Mesodermal cell (in vitro differentiated cells): ENCODE data around the gene DIRAS3. TPM values are rescaled to one million over a fixed set of nuclear protein-coding genes. Genes with fewer than 3 reads are reported as not detected.
"Not testable (repeated sequence)": the region's sequence is repeated elsewhere in the genome, so short reads cannot be mapped to it uniquely, and the experiment has no call there.

Source experiments
- H3K27ac ChIP-seq: 2 replicates; pipeline ENCODE4 v1.7.0; 2013; ENCODE audit warnings: mild to moderate bottlenecking, low read depth, low read length, moderate library complexity; ENCODE audit not compliant: severe bottlenecking
- H3K36me3 ChIP-seq: 2 replicates; pipeline ENCODE4 v1.7.1; 2013; ENCODE audit warnings: mild to moderate bottlenecking, low read length, moderate library complexity; ENCODE audit not compliant: control insufficient read depth, insufficient read depth
- H3K4me1 ChIP-seq: one replicate; pipeline ENCODE4 v1.7.1; 2013; ENCODE audit warnings: mild to moderate bottlenecking, low read length; ENCODE audit not compliant: insufficient read depth, control insufficient read depth, poor library complexity, severe bottlenecking
- H3K4me3 ChIP-seq: 2 replicates; pipeline ENCODE4 v1.7.0; 2013; ENCODE audit warnings: low read length, control low read depth, mild to moderate bottlenecking; ENCODE audit not compliant: insufficient read depth, poor library complexity, severe bottlenecking; ENCODE audit errors: extremely low read depth
- H3K9me3 ChIP-seq: 2 replicates; pipeline ENCODE4 v1.7.1; 2013; ENCODE audit warnings: mild to moderate bottlenecking, low read length, moderate library complexity; ENCODE audit not compliant: control insufficient read depth
- WGBS, 2 experiments: methylation state at CpG; one replicate each; pipeline ENCODE4 v1.1.5; 2013; ENCODE audit warnings: missing lambda C conversion rate in 2 of 2; ENCODE audit not compliant: insufficient coverage in 2 of 2; 5-methylcytosine and 5-hydroxymethylcytosine counted together
- polyA plus RNA-seq, 2 experiments: library from polyadenylated mRNA; stranded (reverse); fragments of 50-300 nt; gene quantifications; one replicate each; pipeline ENCODE4 v1.2.3, GENCODE V29; 2013

Gene DIRAS3
- 0.77 TPM for polyA plus RNA-seq (2013, experiment 1 of 2)
- 0.51 TPM for polyA plus RNA-seq (2013, experiment 2 of 2)

- H3K4me1 ChIP-seq = no peaks in the 10 kb centered on the region
- H3K36me3 ChIP-seq = no peaks in the 10 kb centered on the region
- H3K9me3 ChIP-seq = no peaks in the 10 kb centered on the region
- WGBS, 2 experiments = 53 to 63% methylated on average over 38 to 42 of the region's 45 CpGs
- H3K4me3 ChIP-seq = peak within 1 kb of the TSS; percentile 20
- H3K27ac ChIP-seq = no peak within 1 kb of the TSS
These were observed at the start of gene DIRAS3 for GRCh38 chr1:68049941-68050878. Gene DIRAS3, minus strand, starts transcription at chr1:68050627. Its CDS starts 3,330 bp downstream, at chr1:68047297.

GRCh38 chr1:68093737-68094136, 43.3 kb upstream of the DIRAS3 start:
- Histone ChIP-seq H3K9me3 (no peaks in the 10 kb centered on the region), H3K4me3 (no peak overlapping the region), H3K4me1 (no peaks in the 10 kb centered on the region), H3K36me3 (no peaks in the 10 kb centered on the region), H3K27ac (no peak overlapping the region)

- Histone ChIP-seq H3K4me3 (no peak overlapping the region), H3K27ac (no peak overlapping the region), H3K36me3 (no peaks in the 10 kb centered on the region), H3K4me1 (no peaks in the 10 kb centered on the region), H3K9me3 (no peaks in the 10 kb centered on the region)
- 93 to 95% methylated on average over 3 to 4 of the region's 4 CpGs for WGBS, 2 experiments
These were observed 36.8 kb upstream of the DIRAS3 start for GRCh38 chr1:68087184-68087583.

GRCh38 chr1:68085752-68086151, 35.3 kb upstream of the DIRAS3 start:
- no peak overlapping the region for H3K4me3 ChIP-seq
- WGBS, 2 experiments = no CpG with 5 or more reads among the region's 1 CpG
- H3K36me3 ChIP-seq = no peaks in the 10 kb centered on the region
- H3K4me1 ChIP-seq = no peaks in the 10 kb centered on the region
- no peak overlapping the region for H3K27ac ChIP-seq
- H3K9me3 ChIP-seq = no peaks in the 10 kb centered on the region

GRCh38 chr1:68083686-68084085, 33.3 kb upstream of the DIRAS3 start:
- WGBS, 2 experiments = 42 to 89% methylated on average over 1 to 2 of the region's 2 CpGs
- Histone ChIP-seq H3K36me3 (no peaks in the 10 kb centered on the region), H3K27ac (no peak overlapping the region), H3K4me1 (no peaks in the 10 kb centered on the region), H3K9me3 (no peaks in the 10 kb centered on the region), H3K4me3 (no peak overlapping the region)

- Histone ChIP-seq H3K9me3 (no peaks in the 10 kb centered on the region), H3K27ac (no peak overlapping the region), H3K4me3 (no peak overlapping the region), H3K4me1 (no peaks in the 10 kb centered on the region), H3K36me3 (no peaks in the 10 kb centered on the region)
These were observed 31.4 kb upstream of the DIRAS3 start for GRCh38 chr1:68081775-68082283.

- Histone ChIP-seq H3K9me3 (no peaks in the 10 kb centered on the region), H3K4me3 (no peak overlapping the region), H3K27ac (no peak overlapping the region), H3K4me1 (no peaks in the 10 kb centered on the region), H3K36me3 (no peaks in the 10 kb centered on the region)
- WGBS, 2 experiments = 38 to 44% methylated on average over 1 of the region's 2 CpGs
These were observed 28.2 kb upstream of the DIRAS3 start for GRCh38 chr1:68078647-68079046.

- Histone ChIP-seq H3K36me3 (no peaks in the 10 kb centered on the region), H3K27ac (no peak overlapping the region), H3K4me1 (no peaks in the 10 kb centered on the region), H3K9me3 (no peaks in the 10 kb centered on the region), H3K4me3 (no peak overlapping the region)
These were observed 24.0 kb upstream of the DIRAS3 start for GRCh38 chr1:68074472-68074871.

GRCh38 chr1:68065766-68066165, 15.3 kb upstream of the DIRAS3 start:
- Histone ChIP-seq H3K9me3 (no peaks in the 10 kb centered on the region), H3K36me3 (no peaks in the 10 kb centered on the region), H3K4me3 (no peak overlapping the region), H3K27ac (no peak overlapping the region), H3K4me1 (no peaks in the 10 kb centered on the region)
- 85 to 93% methylated on average over 1 of the region's 1 CpG for WGBS, 2 experiments

GRCh38 chr1:68058053-68058452, 7.6 kb upstream of the DIRAS3 start:
- WGBS, 2 experiments = 40 to 82% methylated on average over 1 to 6 of the region's 6 CpGs
- H3K27ac ChIP-seq, H3K36me3 ChIP-seq: not testable (repeated sequence)

GRCh38 chr1:68057564-68057963, 7.1 kb upstream of the DIRAS3 start:
- no peak overlapping the region for H3K4me3 ChIP-seq
- no peaks in the 10 kb centered on the region for H3K36me3 ChIP-seq
- WGBS, 2 experiments = 95 to 100% methylated on average over 2 to 3 of the region's 3 CpGs
- H3K27ac ChIP-seq = no peak overlapping the region
- no peaks in the 10 kb centered on the region for H3K4me1 ChIP-seq
- H3K9me3 ChIP-seq = no peaks in the 10 kb centered on the region

More at GRCh38 chr1:68058053-68058452, 7.6 kb upstream of the DIRAS3 start:
- not testable (repeated sequence) for H3K4me3 ChIP-seq, H3K4me1 ChIP-seq, H3K9me3 ChIP-seq
